ENCODE data around the gene ZNF575. TPM values are rescaled to one million over a fixed set of nuclear protein-coding genes. Genes with fewer than 3 reads are reported as not detected.

The ZNF575 gene
- total RNA-seq, 1 donor from 2014 or later = 4.1 TPM

- DNase-seq (ENCODE audit: low spot score) = no peak
These were observed 37.3 kb downstream of the ZNF575 start for GRCh38 chr19:43570174-43570791.

- no peak for DNase-seq (ENCODE audit: low spot score)
These were observed 39.2 kb downstream of the ZNF575 start for GRCh38 chr19:43572171-43572588.

- no peak for DNase-seq (ENCODE audit: low spot score)
These were observed 41.6 kb downstream of the ZNF575 start for GRCh38 chr19:43574424-43575155.

- peak; percentile 98 for DNase-seq (ENCODE audit: low spot score)
These were observed 42.4 kb downstream of the ZNF575 start, which contains the start of the genes PINLYP and XRCC1 for GRCh38 chr19:43575156-43575950. PINLYP (plus strand) TSS chr19:43575801; CDS start chr19:43577192, 1,391 bp downstream. XRCC1 (minus strand) TSS chr19:43575527; CDS start chr19:43575458, 69 bp downstream.

GRCh38 chr19:43575955-43576878, 43.2 kb downstream of the ZNF575 start:
- no peak for DNase-seq (ENCODE audit: low spot score)

- no peak for DNase-seq (ENCODE audit: low spot score)
These were observed 45.8 kb downstream of the ZNF575 start for GRCh38 chr19:43578787-43579186.

GRCh38 chr19:43581467-43581866, 48.5 kb downstream of the ZNF575 start:
- no peak for DNase-seq (ENCODE audit: low spot score)

GRCh38 chr19:43582495-43582894, 49.5 kb downstream of the ZNF575 start:
- DNase-seq (ENCODE audit: low spot score) = no peak

- no peak for DNase-seq (ENCODE audit: low spot score)
These were observed 51.5 kb downstream of the ZNF575 start for GRCh38 chr19:43584484-43584883.

Other genes starting within 250 kb of the ZNF575 start
- gene CD177, start 179.5 kb upstream of the ZNF575 start, total RNA-seq = not detected
- not detected for gene TEX101, start 118.3 kb upstream of the ZNF575 start, total RNA-seq
- gene LYPD3, start 67.6 kb upstream of the ZNF575 start, total RNA-seq = 1.6 TPM
- gene PHLDB3, start 28.4 kb upstream of the ZNF575 start, total RNA-seq = 35.3 TPM
- gene ETHE1, start 6.0 kb upstream of the ZNF575 start, total RNA-seq = 55.4 TPM
- gene XRCC1, start 42.3 kb downstream of the ZNF575 start, total RNA-seq = 33.6 TPM
- 13.3 TPM for gene PINLYP, start 42.6 kb downstream of the ZNF575 start, total RNA-seq
- 35.7 TPM for gene IRGQ, start 62.9 kb downstream of the ZNF575 start, total RNA-seq
- gene ZNF576, start 63.4 kb downstream of the ZNF575 start, total RNA-seq = 17.9 TPM
- gene SRRM5, start 78.9 kb downstream of the ZNF575 start, total RNA-seq = 0.52 TPM
- gene ZNF428, start 86.4 kb downstream of the ZNF575 start, total RNA-seq = 54.4 TPM
- gene CADM4, start 106.7 kb downstream of the ZNF575 start, total RNA-seq = 20.6 TPM
- gene PLAUR, start 137.0 kb downstream of the ZNF575 start, total RNA-seq = 46.3 TPM
- not detected for gene IRGC, start 182.9 kb downstream of the ZNF575 start, total RNA-seq
- 71.4 TPM for gene SMG9, start 221.8 kb downstream of the ZNF575 start, total RNA-seq
- gene KCNN4, start 247.8 kb downstream of the ZNF575 start, total RNA-seq = 10.5 TPM